Stomach (tissue), 9 donors: ENCODE data around the gene GPANK1. TPM values are rescaled to one million over a fixed set of nuclear protein-coding genes. Genes with fewer than 3 reads are reported as not detected.

Experiments used
- DNase-seq, 2 donors: peaks; one replicate each; pipeline versions ENCODE4 v3.0.0 to v3.0.0-alpha.2; 2013 to 2019
- H3K27ac ChIP-seq, 5 donors: fragments of 200-600 bp in 4 of 5; sonication (generic) in 4 of 5; one replicate each; pipeline ENCODE4 v1.5.1; 2013 to 2019; ENCODE audit warnings: mild to moderate bottlenecking in 1 of 5, moderate library complexity in 1 of 5
- H3K27me3 ChIP-seq, 3 donors: fragments of 200-600 bp; sonication (generic); one replicate each; pipeline ENCODE4 v1.5.1; 2017 to 2019; ENCODE audit warnings: mixed run types in 1 of 3
- H3K36me3 ChIP-seq, 4 donors: fragments of 200-600 bp; sonication (generic); 1 replicate in 3 of 4; 2 replicates in 1 of 4; pipeline ENCODE4 v1.5.1; 2016 to 2019
- H3K4me1 ChIP-seq, 4 donors: fragments of 200-600 bp; sonication (generic); one replicate each; pipeline ENCODE4 v1.5.1; 2016 to 2019
- H3K4me3 ChIP-seq, 4 donors: fragments of 200-600 bp; sonication (generic) in 3 of 4; one replicate each; pipeline ENCODE4 v1.5.1; 2016 to 2019; ENCODE audit warnings: mild to moderate bottlenecking in 1 of 4
- H3K9me3 ChIP-seq, 4 donors: fragments of 200-600 bp; sonication (generic); one replicate each; pipeline ENCODE4 v1.5.1; 2016 to 2019
- EP300 ChIP-seq: sonication (generic); formaldehyde crosslinking; IDR thresholded peaks from one replicate; pipeline ENCODE4 v1.6.1; 2017; ENCODE audit warnings: antibody characterized with exemption
- POLR2A ChIP-seq, 4 donors: fragments of 450-650 bp; IDR thresholded peaks; one replicate each; pipeline ENCODE4 v1.6.1; 2016; ENCODE audit warnings: antibody characterized with exemption in 4 of 4, control low read depth in 2 of 4, mild to moderate bottlenecking in 1 of 4, moderate library complexity in 1 of 4
- POLR2AphosphoS5 ChIP-seq, 3 donors: sonication (generic); formaldehyde crosslinking; IDR thresholded peaks; one replicate each; pipeline ENCODE4 v1.6.1; 2016; ENCODE audit warnings: antibody characterized with exemption in 3 of 3
- WGBS, 5 donors: extraction: QIAGEN DNeasy Blood & Tissue Kit in 3 of 5; methylation state at CpG; one replicate each; pipeline versions ENCODE4 v1.1.5 to v1.1.7; 2013 to 2018; 5-methylcytosine and 5-hydroxymethylcytosine counted together
- intact Hi-C: fragments of 100-400 bp; cut with DNase I; formaldehyde crosslinking; loops from one replicate; pipeline ENCODE4 v1.15.1; 2023; ENCODE audit warnings: low total_unique reads
- polyA plus RNA-seq, 3 donors: library from polyadenylated mRNA; stranded (reverse); fragments of 200-250 nt; gene quantifications; one replicate each; pipeline ENCODE4 v1.2.3, GENCODE V29; 2013
- total RNA-seq, 5 donors: library from RNA; depleted of rRNA; stranded (reverse); fragments of >200 nt; gene quantifications; one replicate each; pipeline versions ENCODE4 v1.1.0 to v1.2.3, GENCODE V29; 2014 to 2016
- TF ChIP-seq, protein P1 (sequence below), 7 experiments: fragments of 450-650 bp in 4 of 7; fragments of 200-600 bp in 3 of 7; sonication (generic) in 3 of 7; IDR thresholded peaks; one replicate each; pipeline ENCODE4 v1.5.1; 2016 to 2019; ENCODE audit warnings: antibody characterized with exemption in 7 of 7, control low read depth in 2 of 7, mild to moderate bottlenecking in 1 of 7
- donor health status: healthy with polysubstance abuse.
- donor health status: Bipolar disorder and iron deficiency.
- donor health status: healthy.

The GPANK1 gene
- total and polyA plus RNA-seq, 8 donors, result 5.8 to 36.8 (median 13.2) TPM

- TF ChIP-seq POLR2A (IDR thresholded peaks at IDR 0.05) (no peak), EP300 (no peak), POLR2AphosphoS5 (IDR thresholded peaks at IDR 0.05) (no peak)
- TF ChIP-seq, protein P1, sequence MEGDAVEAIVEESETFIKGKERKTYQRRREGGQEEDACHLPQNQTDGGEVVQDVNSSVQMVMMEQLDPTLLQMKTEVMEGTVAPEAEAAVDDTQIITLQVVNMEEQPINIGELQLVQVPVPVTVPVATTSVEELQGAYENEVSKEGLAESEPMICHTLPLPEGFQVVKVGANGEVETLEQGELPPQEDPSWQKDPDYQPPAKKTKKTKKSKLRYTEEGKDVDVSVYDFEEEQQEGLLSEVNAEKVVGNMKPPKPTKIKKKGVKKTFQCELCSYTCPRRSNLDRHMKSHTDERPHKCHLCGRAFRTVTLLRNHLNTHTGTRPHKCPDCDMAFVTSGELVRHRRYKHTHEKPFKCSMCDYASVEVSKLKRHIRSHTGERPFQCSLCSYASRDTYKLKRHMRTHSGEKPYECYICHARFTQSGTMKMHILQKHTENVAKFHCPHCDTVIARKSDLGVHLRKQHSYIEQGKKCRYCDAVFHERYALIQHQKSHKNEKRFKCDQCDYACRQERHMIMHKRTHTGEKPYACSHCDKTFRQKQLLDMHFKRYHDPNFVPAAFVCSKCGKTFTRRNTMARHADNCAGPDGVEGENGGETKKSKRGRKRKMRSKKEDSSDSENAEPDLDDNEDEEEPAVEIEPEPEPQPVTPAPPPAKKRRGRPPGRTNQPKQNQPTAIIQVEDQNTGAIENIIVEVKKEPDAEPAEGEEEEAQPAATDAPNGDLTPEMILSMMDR (IDR thresholded peaks at IDR 0.05), result no peak
- intact Hi-C loops, result no loop called here
- no peaks in the 10 kb centered on the region for H3K9me3 ChIP-seq
- no peak overlapping the region for H3K4me3 ChIP-seq
- H3K4me1 ChIP-seq, result peaks cover 0 to under 1% (median 0%) of the 10 kb centered on the region in 4 donors
- H3K27me3 ChIP-seq, result no peaks in the 10 kb centered on the region
- peaks cover 99 to 100% (median 100%) of the 10 kb centered on the region in 4 donors for H3K36me3 ChIP-seq
- no peak for DNase-seq
- WGBS, 5 donors, result 80 to 90% (median 89%) methylated on average over 11 to 17 of the region's 17 CpGs
- no peak overlapping the region for H3K27ac ChIP-seq
Observed at GRCh38 chr6:31643818-31644454, 20.9 kb downstream of the GPANK1 start.

GRCh38 chr6:31642798-31643570 lies 21.8 kb downstream of the GPANK1 start:
- Histone ChIP-seq H3K4me1 (no peaks in the 10 kb centered on the region), H3K27me3 (no peaks in the 10 kb centered on the region), H3K9me3 (no peaks in the 10 kb centered on the region), H3K36me3 (peaks cover 93 to 100% (median 100%) of the 10 kb centered on the region in 4 donors), H3K27ac (no peak overlapping the region), H3K4me3 (no peak overlapping the region)
- no peak for DNase-seq
- intact Hi-C loops, result no loop called here
- TF ChIP-seq POLR2A (IDR thresholded peaks at IDR 0.05) (no peak), POLR2AphosphoS5 (IDR thresholded peaks at IDR 0.05) (no peak), EP300 (no peak)
- TF ChIP-seq, protein P1 (IDR thresholded peaks at IDR 0.05), result no peak
- 77 to 96% (median 88%) methylated on average over 6 of the region's 6 CpGs for WGBS, 5 donors

- no peak for DNase-seq
- Histone ChIP-seq H3K27me3 (no peaks in the 10 kb centered on the region), H3K27ac (no peak overlapping the region), H3K4me3 (no peak overlapping the region), H3K4me1 (no peaks in the 10 kb centered on the region), H3K9me3 (no peaks in the 10 kb centered on the region), H3K36me3 (peaks cover 91 to 100% (median 100%) of the 10 kb centered on the region in 4 donors)
- intact Hi-C loops, result no loop called here
- WGBS, 5 donors, result 82 to 93% (median 89%) methylated on average over 4 of the region's 4 CpGs
- no peak for TF ChIP-seq EP300
- TF ChIP-seq POLR2A (IDR thresholded peaks at IDR 0.05), result no peak
- TF ChIP-seq, protein P1 (IDR thresholded peaks at IDR 0.05), result no peak
- no peak for TF ChIP-seq POLR2AphosphoS5 (IDR thresholded peaks at IDR 0.05)
Observed at GRCh38 chr6:31641370-31641769, 23.4 kb downstream of the GPANK1 start.

GRCh38 chr6:31640612-31641011 lies 24.2 kb downstream of the GPANK1 start:
- H3K4me3 ChIP-seq, result no peak overlapping the region
- 93 to 99% (median 95%) methylated on average over 6 of the region's 6 CpGs for WGBS, 5 donors
- H3K27ac ChIP-seq, result no peak overlapping the region
- no peak for DNase-seq
- H3K36me3 ChIP-seq, result peaks cover 91 to 100% (median 100%) of the 10 kb centered on the region in 4 donors
- intact Hi-C loops, result no loop called here
- no peaks in the 10 kb centered on the region for H3K27me3 ChIP-seq
- no peaks in the 10 kb centered on the region for H3K9me3 ChIP-seq
- no peak for TF ChIP-seq POLR2A (IDR thresholded peaks at IDR 0.05)
- TF ChIP-seq POLR2AphosphoS5 (IDR thresholded peaks at IDR 0.05), result no peak
- TF ChIP-seq EP300, result no peak
- no peaks in the 10 kb centered on the region for H3K4me1 ChIP-seq
